ENCODE data around the gene IFI16.

GRCh38 chr1:159030311-159030710 lies 20.6 kb downstream of the IFI16 start:
- TF ChIP-seq CTCF (IDR thresholded peaks at IDR 0.05) = no peak
- no peak for TF ChIP-seq POLR2A (IDR thresholded peaks at IDR 0.05)

Data from testis (tissue), 2 donors.